NCI-H69 (cell line): Measurements from ENCODE around the gene CDH11.

ENCODE experiments used
- DNase-seq: peaks from one replicate; lab custom pipeline; 2025; lab: John Stamatoyannopoulos, UW

Gene CDH11

DNA sequence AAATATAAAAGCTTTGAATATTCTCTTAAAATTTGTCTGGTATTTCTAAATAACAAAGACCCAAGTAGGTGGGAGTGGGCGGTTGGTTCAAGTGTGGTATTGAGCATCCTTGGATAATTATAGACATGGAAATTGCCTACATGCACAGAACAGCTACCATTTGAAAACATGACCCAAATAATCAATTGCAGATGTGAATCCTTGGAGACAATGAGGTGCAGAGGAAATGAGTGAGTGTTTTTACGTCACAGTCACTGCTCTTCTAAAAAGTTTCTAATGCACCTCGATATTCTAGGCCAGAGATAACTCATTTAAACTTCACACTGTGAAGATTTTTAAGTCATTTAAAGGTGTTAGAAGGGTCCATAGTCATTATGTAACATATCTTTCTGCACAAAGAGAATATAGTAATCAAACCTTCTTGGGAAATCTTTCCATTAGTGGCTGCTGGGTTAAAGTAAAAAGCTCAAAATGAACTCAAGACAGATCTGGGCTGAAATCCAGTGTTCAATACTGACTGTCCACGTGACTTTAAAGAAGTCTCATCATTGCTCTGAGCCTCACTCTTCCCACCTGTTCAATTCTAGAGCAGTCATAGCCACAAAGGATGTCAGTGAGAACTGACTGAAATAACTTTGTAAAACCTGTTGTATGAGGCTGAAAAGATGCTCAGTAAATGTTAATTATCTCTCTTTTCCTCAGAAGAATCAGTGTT, 144.5 kb downstream of the CDH11 start:
- no peak for DNase-seq

DNA sequence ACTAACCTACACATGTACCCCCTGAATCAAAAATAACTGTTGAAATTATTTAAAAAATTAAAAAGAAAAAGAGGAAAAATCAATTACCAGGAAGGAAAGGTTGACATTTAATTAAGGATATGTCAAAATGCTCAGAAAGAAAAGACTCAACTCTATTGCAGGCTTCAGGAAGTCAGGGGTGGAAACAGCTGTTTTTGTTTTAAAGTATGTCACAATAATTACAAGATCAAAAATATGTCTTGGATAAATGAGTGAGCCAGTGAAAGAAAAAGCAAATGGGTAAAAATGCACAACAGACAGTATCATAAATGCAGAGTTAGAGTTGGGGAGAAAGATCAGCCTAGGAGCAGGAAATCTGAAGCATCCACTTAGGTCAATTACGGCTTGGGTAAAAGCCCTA, 146.0 kb downstream of the CDH11 start:
- no peak for DNase-seq

DNA sequence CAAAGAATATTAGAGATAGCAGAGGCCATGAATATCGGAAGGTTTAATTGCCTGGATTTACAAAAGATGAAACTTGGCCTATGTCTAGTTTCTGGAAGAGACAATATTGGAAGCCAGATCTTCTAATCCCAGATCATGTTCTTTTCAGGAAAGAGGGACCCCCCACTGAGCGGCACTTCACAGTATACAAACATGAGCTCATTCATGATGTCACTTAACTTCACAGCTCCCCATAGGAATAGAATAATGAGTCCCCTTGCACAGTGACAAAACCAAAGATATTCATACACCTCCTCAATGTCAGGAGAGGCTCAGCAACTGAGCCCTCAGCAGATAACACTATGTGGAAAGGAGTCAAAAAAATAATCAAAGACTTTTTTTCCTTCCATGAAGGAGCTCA, 147.5 kb downstream of the CDH11 start:
- peak; percentile 11 for DNase-seq

DNA sequence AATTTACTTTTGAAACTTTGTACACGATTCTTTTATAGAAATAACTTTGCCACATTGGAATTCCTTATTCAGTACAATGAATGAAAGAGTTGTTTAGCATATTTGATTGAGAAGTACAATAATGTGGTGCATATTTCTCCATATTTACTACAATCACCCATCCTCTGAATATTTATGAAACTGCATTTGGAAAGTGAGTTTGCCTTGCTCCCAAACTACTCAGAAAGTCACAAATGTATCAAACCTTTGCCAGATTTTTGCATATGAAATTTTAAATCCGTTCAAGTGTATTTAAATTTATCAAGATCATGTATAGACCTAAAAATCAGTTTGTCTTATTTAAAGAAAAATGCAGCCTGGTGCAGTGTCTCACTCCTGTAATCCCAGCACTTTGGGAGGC, 148.7 kb downstream of the CDH11 start:
- DNase-seq, result no peak

DNA sequence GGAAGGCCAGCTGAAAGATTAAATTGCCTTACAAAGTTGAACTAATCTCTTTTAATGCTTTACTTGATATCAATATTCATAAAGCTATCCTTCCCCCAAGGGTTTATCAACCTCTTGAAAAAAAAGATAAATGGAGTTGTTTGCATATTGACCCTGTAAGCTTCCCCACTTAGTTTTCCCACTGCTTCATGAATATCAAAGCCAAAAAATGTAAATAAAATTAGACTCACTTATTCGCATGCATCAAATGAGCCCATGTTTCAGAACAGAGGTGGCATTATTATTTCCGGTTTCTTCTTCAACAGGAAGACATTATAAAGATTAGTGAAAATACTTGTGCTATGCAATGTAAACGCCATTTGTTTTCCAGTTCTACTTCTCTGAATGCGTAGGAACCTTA, 150.7 kb downstream of the CDH11 start:
- DNase-seq, result no peak

DNA sequence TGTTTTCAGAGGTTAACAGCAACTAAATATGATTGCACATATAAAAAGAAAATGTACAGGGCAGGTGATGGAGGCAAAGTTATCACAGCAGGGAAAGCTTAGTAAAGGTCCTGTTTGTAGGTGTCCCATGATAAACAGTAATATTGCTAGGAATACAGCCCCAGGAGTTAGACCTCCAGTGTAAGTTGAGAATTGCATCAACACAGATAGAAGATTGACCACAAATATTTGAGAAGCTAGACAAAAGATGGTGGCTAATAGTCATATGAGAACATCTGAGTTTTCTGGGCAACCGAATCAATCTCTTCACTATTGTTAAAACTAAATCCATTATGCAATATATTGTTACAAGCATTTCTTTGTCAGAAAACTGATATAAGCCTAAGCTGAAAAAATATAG, 152.6 kb downstream of the CDH11 start:
- DNase-seq, result no peak

DNA sequence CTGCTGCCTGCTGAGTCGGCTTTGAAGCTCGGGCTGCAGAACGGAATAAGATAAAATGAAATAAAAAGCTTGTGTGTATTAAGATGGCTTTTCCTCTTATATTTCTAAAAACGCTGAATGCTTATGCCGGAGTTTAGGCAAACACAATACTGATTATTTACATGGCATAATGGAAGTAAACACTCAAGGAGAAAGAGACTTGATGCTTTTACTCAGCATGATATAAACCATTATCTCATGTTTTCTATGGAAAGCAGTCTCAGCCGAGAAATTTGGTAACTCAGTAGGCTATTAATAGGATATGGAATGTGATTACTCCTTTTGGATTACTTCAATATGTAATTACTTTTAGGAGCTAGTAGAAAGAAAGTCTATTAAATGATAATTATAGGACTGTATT, 153.3 kb downstream of the CDH11 start:
- DNase-seq, result peak; percentile 3

DNA sequence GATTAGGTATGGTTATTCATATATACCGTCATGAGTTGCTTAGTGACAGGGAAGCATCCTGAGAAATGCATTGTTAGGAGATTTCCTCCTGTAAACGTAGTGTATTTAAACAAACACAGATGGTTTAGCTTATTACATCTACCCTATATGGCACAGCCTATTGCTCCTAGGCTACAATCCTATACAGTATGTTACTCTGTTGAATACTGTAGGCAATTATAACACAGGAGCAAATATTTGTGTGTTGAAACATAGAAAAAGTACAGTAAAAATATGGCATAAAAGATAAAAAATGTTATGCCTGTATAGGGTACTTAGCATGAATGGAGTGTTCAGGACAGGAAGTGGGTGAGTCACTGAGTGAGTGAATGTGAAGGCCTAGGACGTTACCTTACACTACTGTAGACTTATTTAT, 157.7 kb downstream of the CDH11 start:
- peak; percentile 7 for DNase-seq

DNA sequence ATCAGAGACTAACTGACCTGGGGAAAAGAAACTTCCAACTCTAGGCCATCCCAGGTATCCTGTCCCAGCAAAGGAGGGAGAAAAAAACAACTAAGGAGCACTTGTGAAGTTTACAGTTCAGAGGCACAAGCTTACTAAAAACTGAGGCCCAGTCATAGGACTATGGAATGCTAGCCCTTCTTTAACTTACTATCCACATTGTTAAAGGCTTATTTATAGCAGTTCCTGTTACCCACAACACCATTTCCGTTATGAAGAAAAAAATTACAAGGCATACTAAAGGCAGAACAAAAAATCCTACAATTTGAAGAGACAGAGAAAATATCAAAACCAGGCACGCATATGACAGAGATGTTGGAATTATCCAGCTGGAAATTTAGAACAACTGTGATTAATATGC, 159.1 kb downstream of the CDH11 start:
- DNase-seq, result no peak

DNA sequence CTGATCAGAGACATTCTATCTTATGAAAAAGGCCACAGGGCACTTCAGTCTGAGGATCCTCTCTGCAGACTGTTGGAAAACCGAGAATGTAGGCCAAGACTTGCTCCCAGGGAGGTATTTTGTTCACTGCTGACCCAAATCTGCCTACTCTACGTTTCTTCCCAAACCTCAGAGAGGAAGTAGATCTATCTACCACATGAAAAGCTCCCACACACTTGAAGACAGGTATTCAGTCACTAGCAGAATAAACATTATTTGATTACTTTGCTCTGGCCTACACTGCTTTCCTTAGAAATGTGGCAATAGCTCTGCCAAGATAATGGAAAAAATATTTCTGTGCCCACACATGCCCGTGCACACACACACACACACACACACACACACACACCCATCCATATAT, 164.6 kb downstream of the CDH11 start:
- no peak for DNase-seq

DNA sequence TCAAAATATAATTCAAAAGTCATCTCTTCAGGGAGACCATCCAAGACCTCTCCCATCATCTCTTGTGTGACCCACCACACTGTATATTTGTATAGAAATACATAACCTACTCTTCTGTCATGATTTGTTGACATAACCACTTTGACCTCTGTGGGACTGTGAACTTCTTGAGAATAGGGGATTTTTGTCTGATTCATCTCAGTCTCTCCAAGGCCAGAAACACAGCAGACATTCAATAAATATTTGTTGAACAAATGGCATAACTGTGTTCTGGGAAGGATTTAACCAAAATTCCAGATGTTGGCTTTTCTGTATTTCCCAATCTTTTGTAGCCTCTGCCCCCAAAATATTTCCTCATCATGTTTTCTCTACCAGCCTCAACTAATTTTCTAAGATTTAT, 169.7 kb downstream of the CDH11 start:
- DNase-seq, result no peak

DNA sequence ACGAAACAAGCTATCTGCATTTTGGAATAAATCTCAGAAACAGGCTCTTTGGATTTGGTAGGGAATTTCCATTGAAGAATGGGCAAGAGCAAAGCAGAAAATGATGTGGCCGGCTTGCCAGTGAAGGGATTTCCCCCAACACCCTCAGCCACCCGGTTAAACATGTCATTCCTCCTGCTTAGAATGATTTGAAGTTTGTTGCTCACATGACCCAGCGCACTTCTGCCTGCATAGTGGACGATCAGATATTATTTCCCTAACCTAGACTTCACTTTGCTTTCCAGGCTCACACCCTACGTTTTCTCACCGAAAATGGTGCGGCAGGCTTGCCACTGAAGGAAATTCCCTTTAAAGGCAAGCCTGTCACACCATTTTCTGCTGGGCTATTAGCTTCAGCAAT, 170.7 kb downstream of the CDH11 start:
- DNase-seq, result no peak

DNA sequence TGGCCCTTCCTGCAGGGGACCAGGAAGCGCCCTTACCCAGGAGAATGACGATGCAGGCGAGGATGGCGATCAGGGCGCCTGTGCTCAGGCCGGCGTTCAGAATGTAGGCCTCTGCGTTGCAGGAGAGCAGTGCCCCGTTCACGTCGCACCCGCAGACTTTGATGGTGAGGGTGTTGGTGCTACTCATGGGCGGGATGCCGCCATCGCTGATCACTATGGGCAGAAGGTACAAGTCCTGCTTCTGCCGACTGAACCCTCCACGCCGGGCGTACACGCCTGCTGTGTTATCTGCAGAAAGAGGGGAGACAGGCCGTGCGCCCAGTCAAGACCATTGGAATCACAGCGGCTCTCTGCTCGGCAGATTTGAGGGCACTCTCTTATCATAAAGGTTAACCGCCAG, 171.1 kb downstream of the CDH11 start:
- DNase-seq, result no peak

DNA sequence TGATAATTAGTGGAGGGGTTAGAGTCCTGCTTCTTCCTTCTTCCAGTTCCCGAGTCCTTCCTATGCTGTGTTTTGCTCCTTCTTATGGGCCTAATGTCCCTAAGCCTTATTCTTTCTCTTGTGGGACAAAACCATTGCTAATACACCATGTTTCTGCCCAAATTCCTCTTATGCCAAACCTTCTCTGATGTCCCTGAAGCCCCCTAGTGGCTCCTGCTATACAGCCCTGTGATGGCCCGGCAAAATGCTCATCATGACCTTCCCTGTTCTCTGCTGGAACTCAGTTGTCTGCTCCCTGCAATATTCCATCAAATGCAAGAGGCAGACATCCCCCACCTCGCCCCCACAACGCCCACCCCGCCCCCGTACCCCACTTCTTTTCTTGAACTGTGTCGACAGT, 171.6 kb downstream of the CDH11 start:
- DNase-seq, result no peak

DNA sequence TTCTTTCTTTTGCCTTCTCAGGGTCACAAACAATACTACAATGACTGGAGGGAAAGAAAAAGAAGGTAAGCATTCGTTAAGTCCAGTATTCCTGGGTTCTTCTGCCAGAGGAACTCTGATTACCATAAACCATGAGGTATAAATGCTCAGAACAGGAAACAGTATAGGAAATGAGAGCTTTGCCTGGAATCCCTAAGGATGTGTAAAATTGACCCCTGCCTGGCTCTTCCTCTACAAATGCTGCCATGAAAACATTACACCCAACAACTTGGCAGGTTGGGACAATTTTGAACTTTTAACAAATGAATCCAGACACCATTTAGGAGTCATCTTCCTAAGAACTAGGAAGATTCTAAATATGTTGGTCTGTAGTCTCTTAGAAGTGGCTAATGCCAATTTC, 173.8 kb downstream of the CDH11 start:
- DNase-seq, result no peak

DNA sequence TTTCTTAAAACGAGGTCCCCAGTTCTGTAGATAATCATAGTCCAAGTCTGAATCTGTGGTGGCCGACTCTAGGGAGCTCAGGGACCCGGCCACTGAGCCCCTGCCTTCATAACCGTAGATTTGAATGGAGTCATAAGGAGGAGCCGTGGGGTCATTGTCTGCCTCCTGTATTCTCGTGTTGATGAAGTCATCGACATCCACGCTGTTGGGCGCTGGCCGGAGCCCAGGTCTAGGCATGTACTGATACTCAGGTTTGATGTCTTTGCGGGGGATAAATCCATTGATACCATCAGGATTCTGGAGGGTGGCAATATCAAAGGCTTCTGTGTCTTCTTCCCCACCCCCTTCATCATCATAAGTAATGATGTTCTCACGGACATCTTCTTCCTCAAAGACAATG, 174.2 kb downstream of the CDH11 start:
- DNase-seq, result no peak

DNA sequence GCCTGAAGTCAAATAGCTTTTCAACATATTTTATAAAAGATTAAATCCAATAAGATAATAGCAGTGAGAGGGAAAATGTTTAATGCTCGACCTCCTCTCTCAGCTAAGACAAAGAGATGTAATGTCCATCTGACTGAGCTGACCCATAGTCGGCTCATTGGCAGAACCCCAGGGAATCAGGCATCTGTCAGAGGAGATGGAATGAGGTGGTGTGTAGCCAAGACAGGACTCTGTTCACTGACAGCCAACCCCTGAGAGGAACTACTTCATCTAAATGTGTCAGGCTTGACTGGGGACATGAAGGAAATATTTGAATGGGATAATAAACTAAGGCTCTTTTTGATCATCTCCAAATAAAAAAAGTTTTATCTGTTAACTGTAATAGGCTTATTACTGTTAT, 188.0 kb downstream of the CDH11 start:
- peak; percentile 60 for DNase-seq

DNA sequence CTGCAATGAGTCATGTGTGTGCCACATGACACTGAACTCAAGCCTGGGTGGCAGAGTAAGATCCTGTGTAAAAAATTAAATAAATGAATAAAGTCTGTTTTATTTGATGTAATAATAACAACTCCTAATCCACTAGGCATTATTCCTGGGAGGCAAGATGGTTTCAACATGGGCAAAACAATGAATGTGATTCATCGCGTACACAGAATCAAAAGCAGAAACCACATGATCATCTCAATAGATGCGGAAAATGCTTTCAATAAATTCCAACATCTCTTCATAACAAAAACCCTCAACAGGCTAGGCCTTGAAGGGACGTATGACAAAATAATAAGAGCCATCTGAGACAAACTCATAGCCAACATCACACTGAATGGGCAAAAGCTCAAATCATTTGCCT, 195.4 kb downstream of the CDH11 start:
- no peak for DNase-seq

DNA sequence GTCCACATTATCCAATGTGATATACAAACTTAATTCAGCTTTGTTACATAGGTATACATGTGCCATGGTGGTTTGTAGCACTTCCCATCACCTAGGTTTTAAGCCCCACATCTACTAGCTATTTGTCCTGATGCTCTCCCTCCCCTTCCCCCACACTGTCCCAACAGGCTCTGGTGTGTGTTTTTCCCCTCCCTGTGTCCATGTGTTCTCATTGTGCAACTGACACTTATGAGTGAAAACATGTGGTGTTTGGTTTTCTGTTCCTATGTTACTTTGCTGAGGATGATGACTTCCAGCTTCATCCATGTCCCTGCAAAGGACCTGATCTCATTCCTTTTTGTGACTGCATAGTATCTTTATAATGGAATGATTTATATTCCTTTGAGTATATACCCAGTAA, 196.7 kb downstream of the CDH11 start:
- no peak for DNase-seq

DNA sequence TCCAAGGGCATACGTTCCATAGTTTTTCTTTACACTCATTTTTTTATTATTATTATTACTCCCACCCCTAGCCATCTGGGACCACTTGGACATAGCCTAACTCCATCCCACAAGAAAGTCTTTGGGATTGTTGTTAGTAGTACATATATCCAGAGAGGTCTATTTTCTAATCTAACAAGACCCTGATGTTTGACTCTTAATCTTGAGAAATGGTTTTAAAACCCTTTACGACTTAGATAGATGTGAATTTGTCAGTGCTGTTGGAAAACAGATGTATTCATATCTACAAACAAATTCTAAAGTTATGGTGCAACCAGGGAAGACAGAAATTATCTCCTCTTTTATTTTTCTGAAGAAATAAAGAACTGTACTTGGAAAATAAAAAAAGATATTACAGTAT, 197.8 kb downstream of the CDH11 start:
- no peak for DNase-seq

DNA sequence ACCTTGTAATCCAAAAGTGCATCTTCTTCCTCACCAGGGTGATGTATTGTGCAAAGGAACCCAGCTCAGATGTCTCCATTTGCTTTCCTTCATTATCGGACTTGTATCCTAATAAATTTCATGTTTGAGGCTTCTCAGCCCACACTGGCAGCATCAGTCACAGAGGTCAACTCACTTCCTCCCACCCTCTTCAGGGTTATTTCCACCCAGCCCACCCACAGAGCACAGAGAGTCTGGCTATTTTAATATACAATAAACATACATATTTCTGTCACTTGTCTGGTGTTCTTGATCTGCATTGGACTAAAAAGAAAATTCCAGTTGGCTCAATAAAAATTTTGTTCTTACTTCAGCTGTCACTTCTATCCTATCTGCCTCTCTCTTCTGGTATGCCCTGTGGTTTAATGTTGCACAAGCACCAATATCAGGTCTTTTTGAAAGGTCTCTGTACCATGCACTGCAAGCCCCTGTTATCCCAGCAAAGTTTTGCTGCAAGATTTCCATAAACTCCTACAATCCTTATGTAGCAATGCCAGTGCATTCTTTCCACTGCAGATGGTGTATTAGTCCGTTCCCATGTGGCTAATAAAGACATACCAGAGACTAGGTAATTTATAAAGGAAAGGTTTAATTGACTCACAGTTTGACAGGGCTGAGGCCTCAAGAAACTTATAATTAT, 201.8 kb downstream of the CDH11 start:
- no peak for DNase-seq

DNA sequence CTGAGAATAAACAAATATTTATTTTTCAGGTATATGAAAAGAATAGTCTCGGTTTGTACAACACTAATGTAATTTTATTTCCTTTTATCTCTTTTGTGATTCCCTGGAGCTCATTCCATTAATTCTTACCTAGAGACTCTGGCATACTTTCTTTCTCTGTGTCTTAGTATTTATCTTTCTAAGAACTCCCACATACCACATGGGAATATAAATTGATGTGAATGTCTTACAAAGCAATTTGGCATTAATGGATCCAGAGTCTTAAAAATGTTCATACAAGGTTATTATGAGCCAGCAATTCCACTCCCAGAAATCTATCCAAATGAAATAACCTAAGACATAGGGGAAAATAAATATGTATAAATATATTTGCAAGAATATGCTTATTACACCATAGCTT, 202.7 kb downstream of the CDH11 start:
- DNase-seq, result no peak

DNA sequence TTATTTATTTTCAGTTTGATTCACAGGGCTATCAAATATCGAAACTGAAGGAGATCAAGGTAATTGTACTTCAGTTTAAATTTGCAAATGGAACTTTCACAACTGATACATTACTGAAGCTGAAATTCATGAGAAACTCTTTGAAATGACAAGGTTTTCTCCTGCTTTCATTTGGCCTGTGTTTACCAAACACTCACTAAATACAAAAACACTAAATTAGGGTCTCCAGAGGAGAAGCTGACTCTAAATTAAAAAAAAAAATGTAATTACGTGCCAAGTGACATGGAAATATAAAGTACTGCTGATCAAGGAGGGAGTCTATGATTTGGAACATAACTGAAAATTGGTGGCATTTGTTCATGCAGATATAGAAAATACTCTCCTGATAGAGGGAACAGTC, 205.8 kb downstream of the CDH11 start:
- DNase-seq, result no peak

DNA sequence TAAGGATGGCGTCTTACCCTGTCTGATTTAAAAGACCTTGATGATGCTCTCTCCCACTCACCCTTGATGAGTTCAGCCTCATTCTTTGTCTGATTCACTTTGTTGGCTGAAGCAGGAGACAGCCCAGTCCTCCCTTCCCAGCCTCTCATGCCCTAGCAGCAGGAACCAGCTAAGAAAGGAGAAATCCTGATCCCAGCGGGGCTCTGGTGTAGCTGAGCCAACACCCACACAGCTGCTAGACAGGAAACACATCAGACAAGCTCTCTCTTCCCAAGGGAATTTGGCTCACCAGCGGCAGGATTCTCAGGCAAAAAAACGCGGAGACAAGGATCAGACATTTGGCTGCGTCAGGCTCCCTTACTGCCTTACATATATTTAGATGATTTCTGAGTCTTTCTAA, 211.5 kb downstream of the CDH11 start:
- DNase-seq, result peak; percentile 72
